ENCODE data around the gene PRKG1. TPM values are rescaled to one million over a fixed set of nuclear protein-coding genes. Genes with fewer than 3 reads are reported as not detected.

PRKG1 gene
- total RNA-seq, 1 experiment from 2014 or later = 16.5 TPM

DNA sequence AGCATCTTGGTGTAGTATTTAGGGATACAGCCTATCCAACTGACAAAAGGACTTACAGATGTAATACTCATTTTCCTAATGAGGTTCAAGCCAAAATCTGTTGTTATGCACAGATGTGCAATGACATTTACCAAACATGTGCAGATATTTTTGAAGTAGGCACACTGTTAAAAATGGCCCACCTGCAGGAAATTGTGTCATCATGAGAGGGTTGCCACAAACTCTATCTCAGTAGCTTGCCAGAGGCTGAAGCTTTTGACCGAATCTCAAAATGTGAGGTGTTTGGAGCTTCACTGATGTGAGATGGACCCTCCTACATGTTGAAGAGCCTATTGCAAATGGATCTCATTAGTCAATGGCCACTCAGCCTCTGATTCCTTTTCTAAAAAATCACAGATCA lies 714.8 kb downstream of the PRKG1 start (continued):
- TF ChIP-seq, protein P1, sequence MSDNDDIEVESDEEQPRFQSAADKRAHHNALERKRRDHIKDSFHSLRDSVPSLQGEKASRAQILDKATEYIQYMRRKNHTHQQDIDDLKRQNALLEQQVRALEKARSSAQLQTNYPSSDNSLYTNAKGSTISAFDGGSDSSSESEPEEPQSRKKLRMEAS (CRISPR knock-in tag; IDR thresholded peaks at IDR 0.05) = no peak
- TF ChIP-seq ZNF396 (CRISPR knock-in tag; IDR thresholded peaks at IDR 0.05; ENCODE audit: borderline replicate concordance) (no peak), TEAD1 (CRISPR knock-in tag; IDR thresholded peaks at IDR 0.05) (no peak), SMAD3 (CRISPR knock-in tag; IDR thresholded peaks at IDR 0.05; ENCODE audit: borderline replicate concordance) (no peak), RELA (CRISPR knock-in tag; IDR thresholded peaks at IDR 0.05; ENCODE audit: borderline replicate concordance) (no peak)
- TF ChIP-seq, protein P2, sequence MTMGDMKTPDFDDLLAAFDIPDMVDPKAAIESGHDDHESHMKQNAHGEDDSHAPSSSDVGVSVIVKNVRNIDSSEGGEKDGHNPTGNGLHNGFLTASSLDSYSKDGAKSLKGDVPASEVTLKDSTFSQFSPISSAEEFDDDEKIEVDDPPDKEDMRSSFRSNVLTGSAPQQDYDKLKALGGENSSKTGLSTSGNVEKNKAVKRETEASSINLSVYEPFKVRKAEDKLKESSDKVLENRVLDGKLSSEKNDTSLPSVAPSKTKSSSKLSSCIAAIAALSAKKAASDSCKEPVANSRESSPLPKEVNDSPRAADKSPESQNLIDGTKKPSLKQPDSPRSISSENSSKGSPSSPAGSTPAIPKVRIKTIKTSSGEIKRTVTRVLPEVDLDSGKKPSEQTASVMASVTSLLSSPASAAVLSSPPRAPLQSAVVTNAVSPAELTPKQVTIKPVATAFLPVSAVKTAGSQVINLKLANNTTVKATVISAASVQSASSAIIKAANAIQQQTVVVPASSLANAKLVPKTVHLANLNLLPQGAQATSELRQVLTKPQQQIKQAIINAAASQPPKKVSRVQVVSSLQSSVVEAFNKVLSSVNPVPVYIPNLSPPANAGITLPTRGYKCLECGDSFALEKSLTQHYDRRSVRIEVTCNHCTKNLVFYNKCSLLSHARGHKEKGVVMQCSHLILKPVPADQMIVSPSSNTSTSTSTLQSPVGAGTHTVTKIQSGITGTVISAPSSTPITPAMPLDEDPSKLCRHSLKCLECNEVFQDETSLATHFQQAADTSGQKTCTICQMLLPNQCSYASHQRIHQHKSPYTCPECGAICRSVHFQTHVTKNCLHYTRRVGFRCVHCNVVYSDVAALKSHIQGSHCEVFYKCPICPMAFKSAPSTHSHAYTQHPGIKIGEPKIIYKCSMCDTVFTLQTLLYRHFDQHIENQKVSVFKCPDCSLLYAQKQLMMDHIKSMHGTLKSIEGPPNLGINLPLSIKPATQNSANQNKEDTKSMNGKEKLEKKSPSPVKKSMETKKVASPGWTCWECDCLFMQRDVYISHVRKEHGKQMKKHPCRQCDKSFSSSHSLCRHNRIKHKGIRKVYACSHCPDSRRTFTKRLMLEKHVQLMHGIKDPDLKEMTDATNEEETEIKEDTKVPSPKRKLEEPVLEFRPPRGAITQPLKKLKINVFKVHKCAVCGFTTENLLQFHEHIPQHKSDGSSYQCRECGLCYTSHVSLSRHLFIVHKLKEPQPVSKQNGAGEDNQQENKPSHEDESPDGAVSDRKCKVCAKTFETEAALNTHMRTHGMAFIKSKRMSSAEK (CRISPR knock-in tag; IDR thresholded peaks at IDR 0.05; ENCODE audit: borderline replicate concordance) = no peak

DNA sequence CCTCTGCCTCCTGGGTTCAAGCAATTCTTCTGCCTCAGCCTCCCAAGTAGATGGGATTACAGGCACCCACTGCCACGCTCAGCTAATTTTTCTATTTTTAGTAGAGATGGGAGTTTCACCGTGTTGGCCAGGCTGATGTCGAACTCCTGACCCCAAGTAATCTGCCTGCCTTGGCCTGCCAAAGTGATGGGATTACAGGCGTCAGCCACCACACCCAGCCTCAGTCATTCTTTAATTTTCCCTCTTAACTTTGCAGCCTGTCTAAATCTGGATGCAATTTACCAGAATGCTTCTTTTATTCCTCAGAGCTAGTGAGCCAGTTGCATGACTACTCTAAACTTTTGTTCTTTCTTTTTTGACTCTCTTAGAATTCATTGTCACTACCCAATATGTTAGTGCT lies 715.6 kb downstream of the PRKG1 start:
- Mint-ChIP-seq H3K27ac (no peak overlapping the region), H3K9me3 (peaks cover 9% of the 10 kb centered on the region), H3K4me1 (no peaks in the 10 kb centered on the region), H3K36me3 (peaks cover 4% of the 10 kb centered on the region; the same call in 1 of the 2 replicates), H3K27me3 (ENCODE audit: low read depth) (no peaks in the 10 kb centered on the region), H3K4me3 (no peak overlapping the region)
- CTCF ChIA-PET = no interaction called here
- no peak for TF ChIP-seq ZBTB21 (CRISPR knock-in tag; IDR thresholded peaks at IDR 0.05; ENCODE audit: borderline replicate concordance)
- no peak for TF ChIP-seq SMAD3 (CRISPR knock-in tag; IDR thresholded peaks at IDR 0.05; ENCODE audit: borderline replicate concordance)
- no peak for TF ChIP-seq ELF4 (CRISPR knock-in tag; IDR thresholded peaks at IDR 0.05; ENCODE audit: low read depth)
- no peak for TF ChIP-seq NR1H2 (CRISPR knock-in tag; IDR thresholded peaks at IDR 0.05)
- no peak for TF ChIP-seq ZNF121 (CRISPR knock-in tag; IDR thresholded peaks at IDR 0.05)
- TF ChIP-seq, protein P3, sequence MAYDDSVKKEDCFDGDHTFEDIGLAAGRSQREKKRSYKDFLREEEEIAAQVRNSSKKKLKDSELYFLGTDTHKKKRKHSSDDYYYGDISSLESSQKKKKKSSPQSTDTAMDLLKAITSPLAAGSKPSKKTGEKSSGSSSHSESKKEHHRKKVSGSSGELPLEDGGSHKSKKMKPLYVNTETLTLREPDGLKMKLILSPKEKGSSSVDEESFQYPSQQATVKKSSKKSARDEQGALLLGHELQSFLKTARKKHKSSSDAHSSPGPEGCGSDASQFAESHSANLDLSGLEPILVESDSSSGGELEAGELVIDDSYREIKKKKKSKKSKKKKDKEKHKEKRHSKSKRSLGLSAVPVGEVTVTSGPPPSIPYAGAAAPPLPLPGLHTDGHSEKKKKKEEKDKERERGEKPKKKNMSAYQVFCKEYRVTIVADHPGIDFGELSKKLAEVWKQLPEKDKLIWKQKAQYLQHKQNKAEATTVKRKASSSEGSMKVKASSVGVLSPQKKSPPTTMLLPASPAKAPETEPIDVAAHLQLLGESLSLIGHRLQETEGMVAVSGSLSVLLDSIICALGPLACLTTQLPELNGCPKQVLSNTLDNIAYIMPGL (CRISPR knock-in tag; IDR thresholded peaks at IDR 0.05) = no peak
- TF ChIP-seq, protein P4, sequence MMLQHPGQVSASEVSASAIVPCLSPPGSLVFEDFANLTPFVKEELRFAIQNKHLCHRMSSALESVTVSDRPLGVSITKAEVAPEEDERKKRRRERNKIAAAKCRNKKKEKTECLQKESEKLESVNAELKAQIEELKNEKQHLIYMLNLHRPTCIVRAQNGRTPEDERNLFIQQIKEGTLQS (CRISPR knock-in tag; conservative IDR thresholded peaks at IDR 0.05) = no peak
- no peak for TF ChIP-seq CREB1 (CRISPR knock-in tag; IDR thresholded peaks at IDR 0.05)
- TF ChIP-seq, protein P5, sequence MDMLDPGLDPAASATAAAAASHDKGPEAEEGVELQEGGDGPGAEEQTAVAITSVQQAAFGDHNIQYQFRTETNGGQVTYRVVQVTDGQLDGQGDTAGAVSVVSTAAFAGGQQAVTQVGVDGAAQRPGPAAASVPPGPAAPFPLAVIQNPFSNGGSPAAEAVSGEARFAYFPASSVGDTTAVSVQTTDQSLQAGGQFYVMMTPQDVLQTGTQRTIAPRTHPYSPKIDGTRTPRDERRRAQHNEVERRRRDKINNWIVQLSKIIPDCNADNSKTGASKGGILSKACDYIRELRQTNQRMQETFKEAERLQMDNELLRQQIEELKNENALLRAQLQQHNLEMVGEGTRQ (CRISPR knock-in tag; IDR thresholded peaks at IDR 0.05) = no peak
- ATAC-seq (no peak), DNase-seq (ENCODE audit: low spot score) (no peak)
- POLR2A ChIA-PET = no interaction called here

DNA sequence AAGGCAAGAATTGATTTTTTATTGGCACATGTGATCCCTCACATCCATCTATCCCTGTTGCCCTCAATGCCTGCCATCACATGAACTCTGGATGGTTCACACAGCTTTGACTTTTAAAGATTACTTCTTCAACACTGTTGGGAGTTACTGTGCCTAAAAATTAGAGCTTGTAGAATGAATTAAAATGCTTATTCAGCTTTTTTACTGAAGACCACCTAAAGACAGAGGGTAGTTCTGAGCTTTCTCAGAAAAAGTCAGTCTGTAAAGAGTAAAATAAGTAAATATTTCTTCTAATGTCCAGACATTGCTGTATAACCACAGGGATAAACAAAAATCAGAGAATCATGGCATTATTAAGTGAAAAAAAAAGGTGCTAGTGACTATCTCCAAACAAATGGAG lies 718.4 kb downstream of the PRKG1 start:
- no peak overlapping the region for H3K27ac Mint-ChIP-seq
- DNase-seq (ENCODE audit: low spot score) = no peak
- H3K36me3 Mint-ChIP-seq = peaks cover 4% of the 10 kb centered on the region; the same call in 1 of the 2 replicates
- TF ChIP-seq, protein P6, sequence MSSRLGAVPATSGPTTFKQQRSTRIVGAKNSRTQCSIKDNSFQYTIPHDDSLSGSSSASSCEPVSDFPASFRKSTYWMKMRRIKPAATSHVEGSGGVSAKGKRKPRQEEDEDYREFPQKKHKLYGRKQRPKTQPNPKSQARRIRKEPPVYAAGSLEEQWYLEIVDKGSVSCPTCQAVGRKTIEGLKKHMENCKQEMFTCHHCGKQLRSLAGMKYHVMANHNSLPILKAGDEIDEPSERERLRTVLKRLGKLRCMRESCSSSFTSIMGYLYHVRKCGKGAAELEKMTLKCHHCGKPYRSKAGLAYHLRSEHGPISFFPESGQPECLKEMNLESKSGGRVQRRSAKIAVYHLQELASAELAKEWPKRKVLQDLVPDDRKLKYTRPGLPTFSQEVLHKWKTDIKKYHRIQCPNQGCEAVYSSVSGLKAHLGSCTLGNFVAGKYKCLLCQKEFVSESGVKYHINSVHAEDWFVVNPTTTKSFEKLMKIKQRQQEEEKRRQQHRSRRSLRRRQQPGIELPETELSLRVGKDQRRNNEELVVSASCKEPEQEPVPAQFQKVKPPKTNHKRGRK (CRISPR knock-in tag; IDR thresholded peaks at IDR 0.05; ENCODE audit: borderline replicate concordance) = no peak
- ChIA-PET POLR2A (no interaction called here), CTCF (no interaction called here)
- peaks cover 9% of the 10 kb centered on the region for H3K9me3 Mint-ChIP-seq
- H3K4me1 Mint-ChIP-seq = no peaks in the 10 kb centered on the region
- no peak overlapping the region for H3K4me3 Mint-ChIP-seq
- H3K27me3 Mint-ChIP-seq (ENCODE audit: low read depth) = no peaks in the 10 kb centered on the region
- ATAC-seq = no peak

Measured in WTC11 (cell line).